GM21786 (cell line): ENCODE data around the gene FAM234A.
"Not testable (repeated sequence)": the region's sequence is repeated elsewhere in the genome, so short reads cannot be mapped to it uniquely, and the experiment has no call there.

ENCODE experiments used
- ATAC-seq: cut with Tn5 transposase; IDR thresholded peaks from one replicate; pipeline ENCODE4 v1.9.1; 2021; ENCODE audit not compliant: unreplicated experiment

FAM234A gene

DNA sequence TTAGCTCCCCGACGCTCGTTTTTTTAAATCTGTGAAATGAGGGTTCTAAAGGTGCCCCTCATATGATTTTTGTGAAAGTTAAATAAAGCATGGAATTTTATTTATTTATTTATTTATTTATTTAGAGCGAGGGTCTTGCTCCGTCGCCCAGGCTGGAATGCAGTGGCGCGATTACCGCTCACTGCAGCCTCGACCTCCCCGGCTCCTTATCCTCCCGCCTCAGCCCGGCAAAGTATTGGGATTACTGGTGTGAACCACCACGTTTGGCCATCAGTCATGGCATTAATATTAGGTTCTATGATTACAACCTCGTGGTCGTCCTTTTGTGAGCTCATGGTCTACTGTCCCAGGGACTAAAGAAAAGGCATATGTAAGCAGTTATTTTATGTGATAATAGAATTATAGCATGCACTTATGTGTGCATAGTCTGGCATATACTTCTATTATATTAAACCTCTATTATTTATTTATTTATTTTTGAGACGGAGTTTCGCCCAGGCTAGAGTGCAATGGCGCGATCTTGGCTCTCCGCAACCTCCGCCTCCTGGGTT is 4.8 kb upstream of the FAM234A start:
- ATAC-seq, result no peak

DNA sequence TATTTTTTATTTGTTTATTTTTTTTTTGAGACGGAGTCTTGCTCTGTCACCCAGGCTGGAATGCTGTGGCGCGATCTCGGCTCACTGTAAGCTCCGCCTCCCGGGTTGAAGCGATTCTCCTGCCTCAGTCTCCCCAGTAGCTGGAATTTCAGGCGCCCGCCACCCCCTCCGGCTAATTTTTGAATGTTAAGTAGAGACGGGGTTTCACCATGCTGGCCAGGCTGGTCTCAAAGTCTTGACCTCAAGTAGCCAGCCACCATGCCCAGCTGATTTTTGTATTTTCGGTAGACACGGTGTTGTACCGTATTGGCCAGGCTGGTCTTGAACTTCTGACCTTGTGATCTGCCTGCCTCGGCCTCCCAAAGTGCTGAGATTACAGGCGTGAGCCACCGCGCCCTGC is 4.3 kb upstream of the FAM234A start:
- not testable (repeated sequence) for ATAC-seq

DNA sequence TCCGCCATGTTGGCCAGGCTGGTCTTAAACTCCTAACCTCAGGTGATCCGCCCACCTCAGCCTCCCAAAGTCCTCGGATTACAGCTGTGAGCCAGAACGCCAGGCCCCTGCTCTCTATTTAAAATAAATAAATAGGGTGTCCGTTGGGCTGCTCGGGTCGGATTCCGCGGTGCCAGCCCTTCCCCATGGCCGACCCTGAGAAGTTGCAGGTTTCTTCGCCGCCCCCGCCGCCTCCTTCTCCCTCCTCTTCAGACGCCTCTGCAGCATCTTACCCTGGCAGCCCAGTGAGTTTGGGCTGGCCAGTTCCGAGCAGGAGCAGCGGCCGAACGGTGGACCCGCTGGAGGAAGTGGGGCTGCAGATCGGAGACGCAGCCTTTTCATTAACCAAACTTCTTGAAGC is 3.7 kb upstream of the FAM234A start:
- ATAC-seq, result no peak

DNA sequence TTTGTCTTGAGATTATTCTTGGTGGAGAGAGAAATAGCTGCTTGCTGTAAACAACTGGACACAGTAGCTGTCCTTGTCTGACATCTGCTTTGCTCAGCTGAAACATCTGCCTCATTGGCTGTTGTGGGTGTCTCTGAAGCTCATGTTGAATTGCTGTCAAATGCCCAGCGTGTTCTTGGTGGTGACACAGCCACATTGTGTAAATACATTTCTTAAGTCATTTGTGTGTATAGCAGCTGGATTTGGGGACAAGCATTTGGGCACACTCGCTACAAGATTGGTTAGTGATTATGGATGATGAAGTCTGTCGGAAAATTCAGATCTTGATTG is 5.3 kb downstream of the FAM234A start:
- ATAC-seq, result no peak

DNA sequence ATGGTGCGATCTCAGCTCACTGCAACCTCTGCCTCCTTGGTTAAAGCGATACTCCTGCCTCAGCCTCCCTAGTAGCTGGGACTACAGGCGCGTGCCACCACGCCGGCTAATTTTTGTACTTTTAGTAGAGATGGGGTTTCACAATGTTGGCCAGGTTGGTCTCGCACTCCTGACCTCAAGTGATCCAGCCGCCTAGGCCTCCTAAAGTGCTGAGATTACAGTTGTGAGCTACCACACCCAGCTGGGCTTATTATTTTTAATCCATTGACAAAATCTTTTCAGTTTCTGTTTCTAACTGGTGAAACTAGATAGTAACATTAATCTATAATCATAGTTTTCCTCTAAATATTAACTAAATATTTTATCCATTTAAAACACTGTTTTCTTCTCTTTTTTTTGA is 5.9 kb downstream of the FAM234A start:
- no peak for ATAC-seq

DNA sequence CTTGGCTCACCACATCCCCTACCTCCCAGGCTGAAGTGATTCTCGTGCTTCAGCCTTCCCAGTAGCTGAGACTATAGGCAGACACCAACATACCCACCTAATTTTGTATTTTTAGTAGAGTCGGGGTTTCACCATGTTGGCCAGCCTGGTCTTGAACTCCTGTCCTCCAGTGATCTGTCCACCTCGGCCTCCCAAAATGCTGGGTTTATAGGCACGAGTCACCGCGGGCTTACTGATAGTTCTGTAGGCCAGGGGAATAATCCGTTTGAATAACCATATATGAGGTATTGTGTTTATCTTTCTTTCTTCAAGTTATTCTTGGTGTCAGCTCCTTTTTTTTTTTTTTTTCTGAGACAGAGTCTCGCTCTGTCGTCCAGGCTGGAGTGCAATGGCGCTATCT is 7.7 kb downstream of the FAM234A start:
- no peak for ATAC-seq

DNA sequence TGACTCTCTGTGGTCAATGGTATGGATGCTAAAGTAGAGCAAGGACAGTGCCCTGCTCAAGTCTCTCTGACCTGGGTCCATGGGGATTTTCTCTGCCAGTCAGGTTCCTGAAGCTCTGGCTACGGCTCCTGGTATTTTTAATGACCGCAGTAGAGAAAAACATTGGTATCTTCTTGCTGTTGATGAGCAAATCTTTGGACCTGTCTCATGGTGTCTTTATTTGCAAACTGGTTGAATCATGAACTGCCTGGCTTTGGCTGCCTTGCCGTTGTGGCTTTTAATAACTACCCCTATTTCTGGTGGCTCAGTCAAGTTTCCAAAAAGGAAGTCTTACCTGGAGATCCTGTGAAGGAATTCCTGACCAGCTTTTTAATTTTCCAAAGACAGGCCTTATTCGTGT is 8.7 kb downstream of the FAM234A start:
- no peak for ATAC-seq

DNA sequence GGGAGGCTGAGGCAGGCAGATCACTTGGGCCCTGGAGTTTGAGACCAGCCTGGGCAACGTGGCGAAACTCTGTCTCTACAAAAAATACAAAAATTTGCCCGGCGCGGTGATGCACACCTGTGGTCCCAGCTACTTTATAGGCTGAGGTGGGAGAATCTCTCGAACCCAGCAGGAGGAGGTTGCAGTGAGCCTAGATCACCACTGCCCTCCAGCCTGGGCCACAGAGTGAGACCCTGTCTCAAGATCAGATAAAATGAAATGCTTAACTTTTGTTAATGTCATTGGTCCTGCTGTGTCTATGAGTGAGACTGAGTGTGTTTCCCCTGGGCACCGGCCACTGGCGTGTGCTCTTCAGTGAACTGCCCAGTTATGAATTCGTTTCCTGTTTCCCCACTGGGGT is 10.5 kb downstream of the FAM234A start:
- ATAC-seq, result no peak

DNA sequence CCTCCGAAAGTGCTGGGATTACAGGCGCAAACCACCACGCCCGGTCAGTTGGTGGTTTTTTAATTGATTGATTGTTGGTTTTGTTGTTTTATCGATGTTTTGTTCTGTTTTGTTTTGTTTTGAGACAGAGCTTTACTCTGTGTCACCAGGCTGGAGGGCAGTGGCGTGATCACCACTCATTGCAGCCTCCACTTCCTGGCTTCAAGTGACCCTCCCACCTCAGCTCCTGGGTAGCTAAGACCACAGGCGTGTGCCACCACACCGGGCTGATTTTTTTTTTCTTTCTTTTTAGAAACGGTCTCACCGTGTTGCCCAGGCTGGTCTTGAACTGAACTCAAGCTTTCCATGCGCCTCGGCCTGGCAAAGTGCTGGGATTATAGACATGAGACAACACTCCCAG is 12.4 kb downstream of the FAM234A start:
- ATAC-seq, result no peak

DNA sequence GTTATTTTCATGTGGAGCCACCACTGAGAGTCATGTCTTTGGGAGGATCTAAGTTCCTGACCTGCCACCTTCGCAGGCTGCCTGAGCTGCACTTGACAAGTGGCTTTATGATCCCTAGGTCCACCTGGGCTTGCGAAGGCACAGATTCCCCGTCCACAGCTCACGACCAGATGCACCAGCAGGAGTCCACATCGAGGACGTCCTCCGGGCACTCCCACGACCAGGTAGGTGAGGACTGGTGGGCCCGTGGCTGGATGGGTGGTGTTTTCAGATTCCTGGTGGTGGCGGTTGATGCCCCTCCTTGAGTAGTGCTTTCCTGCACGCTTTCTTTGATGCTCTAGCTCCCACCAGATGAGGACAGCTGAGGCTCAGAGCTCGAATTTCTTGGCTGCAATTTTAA is 14.8 kb downstream of the FAM234A start:
- no peak for ATAC-seq

DNA sequence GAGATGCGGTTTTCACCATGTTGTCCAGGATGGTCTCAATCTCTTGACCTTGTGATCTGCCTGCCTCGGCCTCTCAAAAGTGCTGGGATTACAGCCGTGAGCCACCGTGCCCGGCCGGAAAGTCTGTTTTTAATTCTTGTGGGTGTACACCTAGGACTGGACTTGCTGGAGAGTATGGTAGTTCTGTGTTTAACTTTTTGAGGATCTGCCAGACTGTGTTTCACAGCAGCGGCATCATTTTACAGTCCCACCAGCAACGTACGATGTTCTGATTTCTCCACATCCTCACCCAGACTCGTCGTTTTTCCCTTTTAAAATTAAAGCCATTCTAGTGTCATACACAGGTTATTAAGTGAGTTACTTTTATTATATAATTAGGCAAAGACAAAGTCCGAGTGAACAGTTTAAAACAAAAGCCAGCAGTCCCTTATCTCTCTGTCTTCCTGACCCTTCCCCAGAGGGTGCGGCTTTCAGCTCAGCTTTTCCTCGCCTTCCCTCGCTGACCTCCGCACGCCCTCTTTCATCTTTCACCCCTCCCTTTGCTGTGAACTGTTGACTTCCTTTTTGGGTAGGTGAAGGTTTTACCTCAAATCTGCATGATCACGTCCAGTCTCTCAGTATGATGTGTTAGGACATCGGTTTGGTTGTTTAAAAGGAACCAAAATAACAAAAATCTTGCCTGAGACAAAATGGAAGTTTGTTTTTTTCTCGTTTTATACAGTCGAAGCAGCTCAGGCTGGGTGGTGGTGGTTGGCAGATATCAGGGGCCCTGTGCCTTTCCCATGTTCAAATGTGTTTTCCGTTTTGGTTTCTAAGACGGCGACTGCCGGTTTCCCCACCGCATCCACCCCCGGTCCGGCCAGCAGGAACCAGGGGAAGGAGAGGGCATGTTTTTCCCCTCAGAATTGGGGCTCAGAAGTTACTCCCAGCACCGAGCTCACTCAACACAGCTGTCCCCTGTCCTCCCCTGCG is 18.0 kb downstream of the FAM234A start:
- no peak for ATAC-seq

DNA sequence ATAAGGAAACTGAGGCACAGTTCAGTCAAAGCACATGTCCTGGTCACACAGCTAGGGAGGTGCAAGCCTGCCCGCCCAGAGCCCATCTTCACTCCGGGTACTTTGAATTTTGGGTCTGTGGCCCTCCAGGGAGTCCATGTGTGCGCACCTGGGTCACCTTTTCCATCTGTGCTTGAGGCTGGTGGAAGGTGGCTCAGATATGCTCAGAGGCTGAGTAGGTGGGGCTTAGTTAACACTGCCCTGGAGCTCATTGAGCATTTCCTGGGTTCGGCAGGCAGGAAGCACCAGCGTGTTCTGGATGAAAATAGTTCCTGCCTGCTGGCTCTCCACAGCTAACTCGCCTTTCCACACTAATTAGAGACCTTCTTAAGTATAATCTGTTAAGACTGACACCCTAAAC is 19.2 kb downstream of the FAM234A start:
- ATAC-seq, result no peak

DNA sequence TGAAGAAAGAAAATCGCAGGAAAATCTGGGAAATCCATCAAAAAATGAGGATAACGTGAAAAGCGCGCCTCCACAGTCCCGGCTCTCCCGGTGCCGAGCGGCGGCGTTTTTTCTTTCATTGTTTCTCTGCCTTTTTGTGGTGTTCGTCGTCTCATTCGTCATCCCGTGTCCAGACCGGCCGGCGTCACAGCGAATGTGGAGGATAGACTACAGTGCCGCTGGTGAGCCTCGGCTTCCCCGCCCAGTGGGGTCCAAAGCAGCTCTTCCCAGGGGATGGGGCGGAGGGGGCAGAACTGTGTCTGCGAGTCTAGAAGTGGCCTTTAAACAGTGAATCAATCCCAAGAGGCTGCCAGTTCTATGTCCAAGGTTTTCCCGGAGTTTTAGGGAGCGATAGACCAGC is 19.8 kb downstream of the FAM234A start:
- ATAC-seq, result no peak

DNA sequence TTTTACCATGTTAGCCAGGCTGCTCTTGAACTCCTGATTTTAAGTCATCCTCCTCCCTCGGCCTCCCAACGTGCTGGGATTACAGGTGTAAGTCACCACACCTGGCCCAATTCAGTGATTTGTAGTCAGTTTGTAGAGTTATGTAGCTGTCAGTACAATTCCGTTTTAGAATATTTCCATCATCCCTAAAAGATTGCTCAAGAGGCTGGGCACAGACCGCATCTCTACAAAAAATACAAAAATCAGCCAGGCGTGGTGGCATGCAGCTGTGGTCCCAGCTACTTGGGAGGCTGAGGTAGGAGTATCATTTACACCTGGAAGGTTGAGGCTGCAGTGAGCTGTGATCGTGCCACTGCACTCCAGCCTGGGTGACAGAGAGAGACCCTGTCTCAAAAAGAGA is 20.6 kb downstream of the FAM234A start:
- no peak for ATAC-seq

DNA sequence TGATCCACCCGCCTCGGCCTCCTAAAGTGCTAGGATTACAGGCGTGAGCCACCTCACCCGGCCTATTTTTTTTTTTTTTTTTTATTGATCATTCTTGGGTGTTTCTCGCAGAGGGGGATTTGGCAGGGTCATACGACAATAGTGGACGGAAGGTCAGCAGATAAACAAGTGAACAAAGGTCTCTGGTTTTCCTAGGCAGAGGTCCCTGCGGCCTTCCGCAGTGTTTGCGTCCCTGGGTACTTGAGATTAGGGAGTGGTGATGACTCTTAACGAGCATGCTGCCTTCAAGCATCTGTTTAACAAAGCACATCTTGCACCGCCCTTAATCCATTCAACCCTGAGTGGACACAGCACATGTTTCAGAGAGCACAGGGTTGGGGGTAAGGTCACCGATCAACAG is 23.5 kb downstream of the FAM234A start:
- not testable (repeated sequence) for ATAC-seq

DNA sequence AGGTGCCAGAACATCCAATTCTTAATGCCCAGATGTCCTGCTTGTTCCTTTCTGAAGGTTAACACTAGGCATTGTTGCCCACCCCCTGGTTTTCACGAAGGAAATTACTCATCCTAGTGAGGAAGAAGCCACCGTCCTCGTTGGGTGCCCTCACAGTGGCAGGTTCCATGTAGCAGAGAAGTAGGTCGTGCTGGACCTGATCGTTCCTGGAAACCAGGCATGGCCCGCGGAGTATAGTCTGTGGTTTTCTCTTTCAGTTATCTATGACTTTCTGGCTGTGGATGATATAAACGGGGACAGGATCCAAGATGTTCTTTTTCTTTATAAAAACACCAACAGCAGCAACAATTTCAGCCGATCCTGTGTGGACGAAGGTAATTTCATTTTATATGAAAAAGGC is 24.6 kb downstream of the FAM234A start:
- ATAC-seq, result no peak

DNA sequence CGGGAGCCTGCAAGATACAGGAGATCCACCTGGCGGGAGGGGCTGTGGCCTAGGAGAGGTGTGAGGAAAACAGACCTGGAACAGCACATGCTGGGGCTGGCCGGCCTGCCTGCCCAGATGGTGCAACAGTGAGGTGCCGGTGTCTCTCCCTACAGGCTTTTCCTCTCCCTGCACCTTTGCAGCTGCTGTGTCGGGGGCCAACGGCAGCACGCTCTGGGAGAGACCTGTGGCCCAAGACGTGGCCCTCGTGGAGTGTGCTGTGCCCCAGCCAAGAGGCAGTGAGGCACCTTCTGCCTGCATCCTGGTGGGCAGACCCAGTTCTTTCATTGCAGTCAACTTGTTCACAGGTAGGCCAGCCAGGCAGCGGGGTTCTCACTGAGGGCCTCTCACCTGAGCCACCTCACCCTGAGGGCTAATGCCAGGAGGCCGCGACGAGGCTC is 25.2 kb downstream of the FAM234A start:
- no peak for ATAC-seq

DNA sequence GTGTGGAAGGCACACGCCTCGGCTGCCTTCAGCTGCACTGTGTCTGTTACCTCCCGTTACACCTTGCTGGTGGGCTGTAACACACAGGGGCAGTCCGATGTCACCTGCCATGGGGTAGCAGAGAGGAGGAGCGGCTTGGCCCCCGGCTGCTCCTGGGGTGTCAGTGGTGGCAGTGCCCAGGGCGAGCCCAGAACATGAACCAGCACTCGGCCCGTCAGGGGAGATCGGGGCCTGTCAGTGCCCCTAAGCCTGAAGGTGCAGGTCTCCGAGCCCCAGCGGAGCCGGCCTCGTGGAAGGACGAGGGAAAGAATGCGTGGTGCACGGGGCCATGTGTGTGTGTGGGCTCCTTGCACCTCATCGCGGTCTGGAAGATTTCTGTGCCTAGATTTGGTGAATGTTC is 25.7 kb downstream of the FAM234A start:
- no peak for ATAC-seq

DNA sequence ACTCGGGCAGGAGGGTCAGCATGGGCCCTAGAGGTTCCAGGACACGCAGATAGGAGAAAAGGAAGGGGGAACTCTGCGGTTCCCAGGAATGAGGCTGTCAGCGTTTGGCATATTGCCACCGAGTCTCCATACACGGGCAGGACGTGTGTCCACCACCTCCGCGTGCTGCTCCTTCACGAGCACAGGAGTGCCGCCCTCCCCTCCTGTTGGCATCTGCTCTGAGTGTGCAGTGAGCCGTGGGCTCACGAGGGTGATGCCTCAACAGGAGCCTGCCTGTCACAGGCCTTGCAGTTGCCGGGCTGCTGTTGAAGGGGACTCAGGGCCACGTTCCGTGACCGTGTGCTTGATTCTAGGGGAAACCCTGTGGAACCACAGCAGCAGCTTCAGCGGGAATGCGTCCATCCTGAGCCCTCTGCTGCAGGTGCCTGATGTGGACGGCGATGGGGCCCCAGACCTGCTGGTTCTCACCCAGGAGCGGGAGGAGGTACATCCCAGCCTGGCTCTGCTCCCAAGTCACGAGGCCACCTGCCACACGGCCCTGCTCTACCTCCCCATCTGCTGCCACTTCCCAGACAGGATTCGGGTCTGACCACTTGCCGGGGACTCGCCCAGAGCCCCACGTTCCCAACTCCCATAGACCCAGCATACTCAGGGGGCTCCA is 26.5 kb downstream of the FAM234A start:
- no peak for ATAC-seq

DNA sequence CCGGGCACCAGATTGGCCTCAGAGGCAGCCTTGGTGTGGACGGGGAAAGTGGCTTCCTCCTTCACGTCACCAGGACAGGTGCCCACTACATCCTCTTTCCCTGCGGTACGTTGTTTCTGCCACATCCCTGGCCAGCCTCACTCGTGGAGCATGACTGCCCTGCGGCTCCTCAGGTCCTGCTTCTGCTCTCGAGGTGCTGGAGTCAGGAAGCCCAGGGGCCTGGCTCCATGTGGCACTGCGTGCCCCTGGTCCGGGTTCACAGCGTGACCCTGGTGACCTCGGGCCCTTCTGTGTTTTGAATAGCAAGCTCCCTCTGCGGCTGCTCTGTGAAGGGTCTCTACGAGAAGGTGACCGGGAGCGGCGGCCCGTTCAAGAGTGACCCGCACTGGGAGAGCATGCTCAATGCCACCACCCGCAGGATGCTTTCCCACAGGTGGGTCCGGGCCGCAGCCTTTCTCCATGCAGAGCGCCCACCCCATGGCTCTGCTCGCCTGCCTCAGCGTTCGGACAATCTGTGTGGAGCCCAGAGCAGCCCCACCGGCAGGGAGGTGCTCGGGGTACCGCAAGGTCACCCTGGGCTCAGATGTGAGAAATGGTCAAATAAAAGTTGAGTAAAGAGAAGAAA is 27.6 kb downstream of the FAM234A start:
- ATAC-seq, result no peak

DNA sequence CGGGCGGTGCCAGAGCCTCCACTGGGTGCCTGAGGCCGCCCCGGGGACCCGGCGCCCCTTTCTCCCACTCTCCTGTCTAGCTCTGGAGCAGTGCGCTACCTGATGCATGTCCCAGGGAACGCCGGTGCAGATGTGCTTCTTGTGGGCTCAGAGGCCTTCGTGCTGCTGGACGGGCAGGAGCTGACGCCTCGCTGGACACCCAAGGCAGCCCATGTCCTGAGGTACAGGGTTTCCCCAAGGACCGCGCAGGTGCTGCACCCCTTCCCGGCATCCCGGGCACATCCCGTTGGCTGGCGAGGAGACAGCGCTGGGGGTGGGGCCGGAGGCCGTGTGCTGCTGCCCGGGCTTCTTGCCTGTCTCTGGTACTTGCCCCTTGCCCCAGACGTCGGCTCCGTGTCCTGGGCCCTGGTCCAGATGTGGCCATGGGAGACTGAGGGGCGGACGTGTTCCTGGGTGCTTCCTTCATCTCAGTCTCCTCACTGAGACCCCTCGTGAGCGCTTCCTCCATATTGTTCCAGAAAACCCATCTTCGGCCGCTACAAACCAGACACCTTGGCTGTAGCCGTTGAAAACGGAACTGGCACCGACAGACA is 28.7 kb downstream of the FAM234A start:
- no peak for ATAC-seq
